Breast epithelium (tissue), 3 donors: ENCODE data around the gene IPO13.

Experiments
- POLR2AphosphoS5 ChIP-seq, 3 donors: sonication (generic); formaldehyde crosslinking; IDR thresholded peaks; one replicate each; pipeline ENCODE4 v1.6.1; 2017; ENCODE audit warnings: antibody characterized with exemption in 3 of 3
- TF ChIP-seq, protein P1 (sequence below), 3 donors: fragments of 450-650 bp; IDR thresholded peaks; one replicate each; pipeline ENCODE4 v1.5.1; 2016 to 2017; ENCODE audit warnings: antibody characterized with exemption in 3 of 3, mild to moderate bottlenecking in 3 of 3, moderate library complexity in 3 of 3

DNA sequence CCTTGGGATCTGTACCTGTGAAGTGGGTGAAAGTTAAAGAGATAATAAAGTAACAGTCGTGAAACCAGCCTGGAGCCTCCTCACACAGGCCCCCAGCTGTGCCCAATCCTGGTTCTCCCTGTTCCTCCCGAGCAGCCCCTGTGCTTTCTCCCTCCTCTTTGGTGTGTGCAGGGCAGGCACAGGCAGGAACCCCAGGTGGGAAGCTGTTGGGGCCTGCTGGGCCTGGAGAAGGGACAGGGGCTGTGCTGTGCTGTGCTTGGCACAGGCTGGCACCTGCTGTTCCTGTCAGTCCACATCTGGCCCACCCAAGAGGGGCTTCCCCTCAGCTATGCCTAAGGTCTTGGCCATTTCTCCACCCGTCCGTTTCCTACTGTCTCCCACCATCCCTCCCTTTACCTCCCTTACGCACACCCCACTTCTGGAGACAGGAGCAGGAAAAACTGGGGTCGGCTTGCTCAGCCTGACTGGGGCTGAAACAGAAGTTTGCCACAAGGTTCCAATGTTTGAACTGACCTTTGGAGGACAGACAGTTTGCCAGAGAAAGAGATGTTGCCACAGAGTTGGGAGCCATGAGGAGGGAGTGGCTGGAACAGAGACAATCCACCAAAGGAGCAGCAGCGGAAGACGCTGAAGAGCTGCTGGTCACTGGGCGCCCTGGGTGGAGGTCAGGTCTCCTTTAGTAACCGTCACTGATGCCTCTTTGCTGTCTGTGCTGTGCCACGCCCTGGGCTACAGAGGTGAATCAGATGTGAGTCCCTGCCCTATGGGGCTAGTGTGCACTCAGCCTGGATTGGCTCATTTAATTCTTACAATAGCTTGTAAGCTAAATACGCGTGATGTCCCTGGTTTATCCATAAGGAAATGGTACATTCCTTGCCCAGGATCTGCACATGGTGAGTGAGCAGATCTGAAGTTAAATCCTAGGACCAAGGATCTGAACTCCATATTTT, 31.9 kb upstream of the IPO13 start:
- TF ChIP-seq POLR2AphosphoS5 (IDR thresholded peaks at IDR 0.05) = no peak
- TF ChIP-seq, protein P1, sequence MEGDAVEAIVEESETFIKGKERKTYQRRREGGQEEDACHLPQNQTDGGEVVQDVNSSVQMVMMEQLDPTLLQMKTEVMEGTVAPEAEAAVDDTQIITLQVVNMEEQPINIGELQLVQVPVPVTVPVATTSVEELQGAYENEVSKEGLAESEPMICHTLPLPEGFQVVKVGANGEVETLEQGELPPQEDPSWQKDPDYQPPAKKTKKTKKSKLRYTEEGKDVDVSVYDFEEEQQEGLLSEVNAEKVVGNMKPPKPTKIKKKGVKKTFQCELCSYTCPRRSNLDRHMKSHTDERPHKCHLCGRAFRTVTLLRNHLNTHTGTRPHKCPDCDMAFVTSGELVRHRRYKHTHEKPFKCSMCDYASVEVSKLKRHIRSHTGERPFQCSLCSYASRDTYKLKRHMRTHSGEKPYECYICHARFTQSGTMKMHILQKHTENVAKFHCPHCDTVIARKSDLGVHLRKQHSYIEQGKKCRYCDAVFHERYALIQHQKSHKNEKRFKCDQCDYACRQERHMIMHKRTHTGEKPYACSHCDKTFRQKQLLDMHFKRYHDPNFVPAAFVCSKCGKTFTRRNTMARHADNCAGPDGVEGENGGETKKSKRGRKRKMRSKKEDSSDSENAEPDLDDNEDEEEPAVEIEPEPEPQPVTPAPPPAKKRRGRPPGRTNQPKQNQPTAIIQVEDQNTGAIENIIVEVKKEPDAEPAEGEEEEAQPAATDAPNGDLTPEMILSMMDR (IDR thresholded peaks at IDR 0.05) = no peak
